H1 (cell line): ENCODE data around the gene GBA2. TPM values are rescaled to one million over a fixed set of nuclear protein-coding genes. Genes with fewer than 3 reads are reported as not detected.

Experiments
- CTCF ChIA-PET: fragments of 300-600 bp; sonication (Branson Sonifier 250); formaldehyde crosslinking; loops from one replicate; lab custom pipeline; 2021; ENCODE audit not compliant: partially characterized antibody; lab: Charles Lee
- POLR2A ChIA-PET: fragments of 300-600 bp; sonication (Branson Sonifier 250); formaldehyde crosslinking; loops from one replicate; lab custom pipeline; 2021; ENCODE audit warnings: inconsistent platforms; ENCODE audit not compliant: partially characterized antibody; lab: Charles Lee
- DNase-seq, 2 experiments: peaks; one replicate each; pipeline versions ENCODE4 v3.0.0 to v3.0.0-alpha.2; 2010 to 2022; ENCODE audit warnings: low spot score in 2 of 2, low read depth in 1 of 2, mixed read lengths in 1 of 2
- FAIRE-seq: peaks from 2 replicates; lab custom pipeline; 2011; peaks lifted over from hg19 to GRCh38; lab: Jason Lieb, UNC
- H2AFZ ChIP-seq: 2 replicates; pipeline ENCODE4 v1.8.1; 2012; ENCODE audit warnings: low read length, inconsistent platforms
- H2AK5ac ChIP-seq: 2 replicates; pipeline ENCODE4 v1.6.1; 2013; ENCODE audit warnings: low read depth, low read length
- H2BK120ac ChIP-seq: replicated peaks from 2 replicates; pipeline ENCODE3; 2013; ENCODE audit warnings: low read depth, low read length, inconsistent platforms
- H2BK12ac ChIP-seq: 2 replicates; pipeline ENCODE4 v1.6.1; 2013; ENCODE audit warnings: low read depth, low read length
- H2BK15ac ChIP-seq: 2 replicates; pipeline ENCODE4 v1.6.1; 2013; ENCODE audit warnings: low read length
- H2BK20ac ChIP-seq: 2 replicates; pipeline ENCODE4 v1.6.1; 2013; ENCODE audit warnings: low read length
- H2BK5ac ChIP-seq: 2 replicates; pipeline ENCODE4 v1.6.1; 2013; ENCODE audit warnings: low read depth, low read length
- H3K14ac ChIP-seq: 2 replicates; pipeline ENCODE4 v1.6.1; 2013; ENCODE audit warnings: inconsistent platforms; ENCODE audit not compliant: insufficient read length
- H3K18ac ChIP-seq: 2 replicates; pipeline ENCODE4 v1.6.1; 2013; ENCODE audit warnings: low read length; ENCODE audit errors: extremely low read depth
- H3K23ac ChIP-seq: 2 replicates; pipeline ENCODE4 v1.6.1; 2013; ENCODE audit warnings: inconsistent platforms; ENCODE audit not compliant: insufficient read length
- H3K23me2 ChIP-seq: 2 replicates; pipeline ENCODE4 v1.6.1; 2013; ENCODE audit warnings: low read depth, low read length
- H3K27ac ChIP-seq: 2 replicates; pipeline ENCODE4 v1.6.1; 2011; ENCODE audit warnings: low read depth, low read length, inconsistent platforms
- H3K27me3 ChIP-seq, 4 experiments: replicated peaks in 1 of 4; 1 replicate in 1 of 4; 2 replicates in 3 of 4; pipeline versions ENCODE4 v1.6.1 to v1.8.1; 2011 to 2013; ENCODE audit warnings: low read length in 3 of 4, mild to moderate bottlenecking in 3 of 4, inconsistent platforms in 2 of 4, mixed read lengths in 2 of 4, moderate library complexity in 1 of 4; ENCODE audit not compliant: control insufficient read depth in 3 of 4, insufficient read depth in 3 of 4; ENCODE audit errors: extremely low read depth in 1 of 4
- H3K36me3 ChIP-seq, 4 experiments: 2 replicates each; pipeline versions ENCODE4 v1.6.1 to v1.8.1; 2011 to 2013; ENCODE audit warnings: mild to moderate bottlenecking in 4 of 4, low read length in 3 of 4, moderate library complexity in 2 of 4, control low read depth in 1 of 4, inconsistent platforms in 1 of 4; ENCODE audit not compliant: insufficient read depth in 4 of 4, control insufficient read depth in 2 of 4
- H3K4ac ChIP-seq: replicated peaks from 2 replicates; pipeline ENCODE3; 2013; ENCODE audit warnings: low read length, low read depth, mixed read lengths, inconsistent platforms; ENCODE audit not compliant: insufficient read length
- H3K4me1 ChIP-seq, 4 experiments: replicated peaks in 1 of 4; 1 replicate in 1 of 4; 2 replicates in 3 of 4; pipeline versions ENCODE4 v1.6.1 to v1.8.1; 2011 to 2013; ENCODE audit warnings: low read length in 3 of 4, inconsistent platforms in 2 of 4, mixed read lengths in 1 of 4; ENCODE audit not compliant: insufficient read depth in 4 of 4, control insufficient read depth in 3 of 4
- H3K4me2 ChIP-seq, 2 experiments: 2 replicates each; pipeline versions ENCODE4 v1.6.1 to v1.8.1; 2011 to 2013; ENCODE audit warnings: low read depth in 2 of 2, low read length in 2 of 2, control low read depth in 1 of 2, inconsistent platforms in 1 of 2, mild to moderate bottlenecking in 1 of 2; ENCODE audit not compliant: insufficient read depth in 1 of 2
- H3K4me3 ChIP-seq, 4 experiments: fragments of 200-600, 300-600 bp in 1 of 4; sonication (generic), shearing (Covaris generic), sonication (Bioruptor Twin) in 1 of 4; 2 replicates each; pipeline versions ENCODE4 v1.5.1 to v1.8.1; 2011 to 2016; ENCODE audit warnings: low read length in 4 of 4, low read depth in 3 of 4, control low read depth in 2 of 4, inconsistent platforms in 2 of 4, mild to moderate bottlenecking in 2 of 4, mixed read lengths in 1 of 4, moderate library complexity in 1 of 4; ENCODE audit not compliant: insufficient read depth in 2 of 4; ENCODE audit errors: extremely low read depth in 1 of 4
- H3K56ac ChIP-seq: replicated peaks from 2 replicates; pipeline ENCODE3; 2013; ENCODE audit warnings: low read depth, mild to moderate bottlenecking, mixed read lengths, low read length, inconsistent platforms; ENCODE audit not compliant: insufficient read length
- H3K79me1 ChIP-seq: 2 replicates; pipeline ENCODE4 v1.6.1; 2013; ENCODE audit warnings: low read depth, low read length, control low read depth
- H3K79me2 ChIP-seq, 2 experiments: 2 replicates each; pipeline versions ENCODE4 v1.6.1 to v1.8.1; 2012 to 2013; ENCODE audit warnings: low read length in 2 of 2, mild to moderate bottlenecking in 2 of 2, inconsistent platforms in 1 of 2; ENCODE audit not compliant: insufficient read depth in 2 of 2, control insufficient read depth in 1 of 2
- H3K9ac ChIP-seq, 4 experiments: replicated peaks in 1 of 4; 1 replicate in 1 of 4; 2 replicates in 3 of 4; pipeline versions ENCODE4 v1.6.1 to v1.8.1; 2011 to 2013; ENCODE audit warnings: low read depth in 3 of 4, low read length in 3 of 4, control low read depth in 2 of 4, mild to moderate bottlenecking in 2 of 4, moderate library complexity in 2 of 4, inconsistent platforms in 1 of 4; ENCODE audit errors: extremely low read depth in 1 of 4
- H3K9me3 ChIP-seq, 2 experiments: 2 replicates each; pipeline versions ENCODE4 v1.6.1 to v1.8.1; 2012 to 2013; ENCODE audit warnings: mild to moderate bottlenecking in 2 of 2, moderate library complexity in 2 of 2, control low read depth in 1 of 2, inconsistent platforms in 1 of 2, low read depth in 1 of 2, low read length in 1 of 2, mixed read lengths in 1 of 2; ENCODE audit not compliant: insufficient read depth in 2 of 2
- H4K20me1 ChIP-seq, 2 experiments: replicated peaks in 1 of 2; 2 replicates each; pipeline versions ENCODE3 to v1.8.1; 2011 to 2013; ENCODE audit warnings: inconsistent platforms in 2 of 2, low read length in 2 of 2, mild to moderate bottlenecking in 1 of 2; ENCODE audit not compliant: insufficient read depth in 2 of 2, control insufficient read depth in 1 of 2
- H4K5ac ChIP-seq: 2 replicates; pipeline ENCODE4 v1.6.1; 2013; ENCODE audit warnings: low read length, low read depth, mixed read lengths, inconsistent platforms; ENCODE audit not compliant: insufficient read length
- H4K8ac ChIP-seq: 2 replicates; pipeline ENCODE4 v1.8.0; 2013; ENCODE audit warnings: mild to moderate bottlenecking, moderate library complexity, low read length, inconsistent platforms; ENCODE audit not compliant: insufficient read depth; ENCODE audit errors: extremely low read depth
- H4K91ac ChIP-seq: replicated peaks from 2 replicates; pipeline ENCODE3; 2013; ENCODE audit warnings: low read length, mixed read lengths, inconsistent platforms; ENCODE audit not compliant: insufficient read length
- MAFK ChIP-seq: IDR thresholded peaks from 2 replicates; pipeline ENCODE4 v1.6.1; 2012; ENCODE audit warnings: low read depth, mild to moderate bottlenecking, improper control_type of control experiment, low read length
- POLR2A ChIP-seq, 2 experiments: IDR thresholded peaks; 1 replicate in 1 of 2; 2 replicates in 1 of 2; pipeline ENCODE4 v1.6.1; 2011; ENCODE audit warnings: low read depth in 2 of 2, low read length in 2 of 2, mild to moderate bottlenecking in 2 of 2; ENCODE audit errors: control extremely low read depth in 1 of 2
- WGBS, 2 experiments: shearing (Covaris generic) in 1 of 2; methylation state at CpG; one replicate each; pipeline versions ENCODE4 v1.1.6 to v1.1.7; 2013 to 2015; ENCODE audit warnings: low lambda C conversion rate in 2 of 2, mixed read lengths in 2 of 2, inconsistent platforms in 1 of 2, low coverage in 1 of 2, missing lambda C conversion rate in 1 of 2; ENCODE audit not compliant: insufficient replicate concordance in 2 of 2, insufficient coverage in 1 of 2, insufficient read length in 1 of 2; ENCODE audit errors: extremely low coverage in 1 of 2, missing lambda C conversion rate in 1 of 2; 5-methylcytosine and 5-hydroxymethylcytosine counted together
- polyA plus RNA-seq, 7 experiments: library from polyadenylated mRNA; depleted of rRNA in 3 of 7; stranded (reverse) in 5 of 7; unstranded in 2 of 7; fragments of >200 nt in 5 of 7; fragments of 200-250 nt in 2 of 7; gene quantifications; 1 replicate in 5 of 7; 2 replicates in 1 of 7; 4 replicates in 1 of 7; pipeline versions ENCODE4 v1.2.1 to v1.2.3, GENCODE V29; 2011 to 2013; ENCODE audit warnings: missing spikeins in 2 of 7, mixed read lengths in 2 of 7
- total RNA-seq: library from RNA; stranded (reverse); fragmentation: NEBNext Ultra II Directional; extraction: Animal tissue kit (Norgen Biotek cat#: 25700); gene quantifications from 2 replicates; pipeline ENCODE4 v1.2.1, GENCODE V29; 2021

Gene GBA2
- total and polyA plus RNA-seq, 2 of the 8 experiments (the other 6 are each of a cell fraction or from before 2014, with no cell fraction given) = 64.2 to 71.9 TPM

DNA sequence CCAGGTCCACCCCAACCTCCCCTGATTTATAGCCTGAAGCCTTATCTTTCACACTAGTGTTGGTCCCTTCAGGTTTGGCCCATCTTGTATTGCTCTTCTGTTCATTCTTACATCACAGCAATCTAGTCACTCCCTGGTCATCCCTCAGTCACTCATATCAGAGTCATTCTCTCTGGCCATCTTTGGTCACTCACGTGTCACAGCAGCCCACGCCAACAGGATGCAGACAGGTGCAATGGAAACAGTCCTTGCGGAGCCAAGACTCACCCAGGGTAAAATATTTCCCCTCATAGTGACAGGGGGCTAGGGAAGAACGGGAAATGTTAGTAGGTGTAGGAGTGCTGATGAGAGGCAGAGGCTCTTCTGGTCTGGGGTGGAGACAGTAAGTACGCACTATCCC, 4.4 kb upstream of the GBA2 start:
- Histone ChIP-seq H3K9me3 (no peaks in the 10 kb centered on the region), H3K4me2 (no peak overlapping the region), H3K36me3 (peaks cover 3 to 22% (median 15%) of the 10 kb centered on the region in 4 experiments; a peak in 6 of 8 replicates), H3K56ac (no peak overlapping the region), H3K23ac (no peak overlapping the region), H3K27ac (no peak overlapping the region), H3K4me3 (no peak overlapping the region), H2BK12ac (no peak overlapping the region), H2BK120ac (no peak overlapping the region), H3K9ac (no peak overlapping the region), H3K4me1 (peaks cover 0 to 7% (median 4%) of the 10 kb centered on the region in 4 experiments; a peak in 6 of 7 replicates), H3K4ac (no peak overlapping the region), H4K5ac (no peak overlapping the region), H4K91ac (no peak overlapping the region), H2AFZ (no peak overlapping the region), H3K23me2 (peaks cover 4% of the 10 kb centered on the region), H3K27me3 (no peaks in the 10 kb centered on the region), H2BK15ac (no peak overlapping the region), H4K20me1 (no peaks in the 10 kb centered on the region), H3K79me2 (peaks cover under 1 to 11% of the 10 kb centered on the region in 2 experiments), H3K79me1 (peaks cover 4% of the 10 kb centered on the region; the same call in 1 of the 2 replicates), H3K18ac (no peak overlapping the region), H2BK5ac (no peak overlapping the region), H3K14ac (no peak overlapping the region), H2BK20ac (no peak overlapping the region), H4K8ac (no peak overlapping the region; the same call in 1 of the 2 replicates), H2AK5ac (no peak overlapping the region)
- 94% methylated on average over 5 of the region's 5 CpGs; no CpG with 5 or more reads in 1 of the 2 experiments for WGBS, 2 experiments
- FAIRE-seq (no peak), DNase-seq (no peak)
- no peak for TF ChIP-seq MAFK
- no peak for TF ChIP-seq POLR2A (IDR thresholded peaks at IDR 0.05; ENCODE audit: control extremely low read depth in 1 of 2, low read depth in 2 of 2, low read length in 2 of 2)
- ChIA-PET CTCF (interaction anchor here (0.9 to 3.5 kb wide), 6 partner anchors 15 to 59 kb away, joined by 3 to 27 read pairs (median 4); partner anchors contain the start of genes CREB3, SPAG8 and TLN1), POLR2A (interaction anchor here (1.8 to 1.9 kb wide), 2 partner anchors 15 to 58 kb away, joined by 4 read pairs; no protein-coding TSS in a partner anchor)
